Tibial nerve (tissue), 3 donors: ENCODE results near the gene VGLL4.

Source experiments
- CTCF ChIP-seq, 5 experiments: fragments of 200-600 bp in 3 of 5; fragments of 450-650 bp in 2 of 5; sonication (generic) in 3 of 5; IDR thresholded peaks; one replicate each; pipeline ENCODE4 v1.5.1; 2016 to 2019; ENCODE audit warnings: antibody characterized with exemption in 5 of 5, mild to moderate bottlenecking in 3 of 5, moderate library complexity in 2 of 5
- POLR2A ChIP-seq, 2 donors: fragments of 450-650 bp; IDR thresholded peaks; one replicate each; pipeline ENCODE4 v1.6.1; 2017; ENCODE audit warnings: antibody characterized with exemption in 2 of 2, mild to moderate bottlenecking in 2 of 2, moderate library complexity in 2 of 2

- TF ChIP-seq CTCF (IDR thresholded peaks at IDR 0.05) (no peak), POLR2A (IDR thresholded peaks at IDR 0.05) (no peak)
These were observed 108.3 kb downstream of the VGLL4 start for GRCh38 chr3:11535243-11535960.
